ENCODE data around the gene CLUH. TPM values are rescaled to one million over a fixed set of nuclear protein-coding genes. Genes with fewer than 3 reads are reported as not detected.

CLUH gene
- total and polyA plus RNA-seq, 10 donors: 14.3 to 82.6 (median 49.4) TPM

DNA sequence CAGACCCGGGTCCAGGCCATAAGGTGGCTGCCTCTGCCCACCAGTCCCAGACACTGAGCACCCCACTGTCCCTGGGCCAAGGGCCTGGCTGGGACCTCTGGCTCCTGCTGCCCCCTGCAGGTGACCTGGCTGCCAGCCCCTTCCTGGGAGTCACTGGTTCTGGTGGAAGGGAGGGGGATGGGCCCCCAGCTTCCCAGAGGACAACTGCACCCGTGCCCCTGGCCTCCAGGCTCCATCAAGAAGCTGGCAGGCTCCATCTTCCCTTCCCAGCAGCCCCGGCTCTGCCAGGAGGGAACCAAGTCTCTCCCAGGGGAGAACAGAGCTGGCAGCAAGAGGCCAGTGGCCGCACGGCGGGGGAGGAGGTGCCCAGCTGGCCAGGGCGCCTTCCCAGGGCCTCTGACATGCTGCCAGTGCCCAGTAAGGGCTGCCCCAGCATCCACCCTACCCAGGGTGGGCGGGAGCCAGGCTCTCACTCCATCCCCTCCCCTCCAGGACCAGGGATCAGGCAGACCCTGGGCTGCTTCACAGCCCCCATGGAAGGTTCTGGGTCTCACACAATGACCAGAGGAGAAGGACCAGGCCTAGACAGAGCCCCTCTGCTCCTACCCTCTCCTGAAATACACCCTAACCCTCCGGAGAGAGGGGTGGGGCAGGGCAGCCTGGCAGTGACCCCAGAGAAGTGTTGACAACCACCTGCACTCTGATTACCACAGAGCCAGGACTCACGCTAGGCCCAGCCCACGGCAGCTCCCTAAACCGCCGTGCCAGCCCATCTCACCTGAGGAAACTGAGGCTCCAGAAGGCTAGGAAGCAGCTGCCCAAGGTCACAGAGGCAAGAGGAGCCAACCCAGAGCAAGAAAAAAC is 3.6 kb downstream of the CLUH start:
- Histone ChIP-seq H3K4me1 (peaks cover 39 to 74% (median 53%) of the 10 kb centered on the region in 6 donors), H3K27me3 (replicated peaks in 1 of 7) (no peaks in the 10 kb centered on the region), H3K36me3 (peaks cover 0 to 20% (median 15%) of the 10 kb centered on the region in 6 donors), H3K27ac (peak overlapping the region in 3 of 8 donors; percentile 14 to 90 (median 85)), H3K9me3 (no peaks in the 10 kb centered on the region), H3K4me3 (no peak overlapping the region)
- WGBS, 5 donors: 67 to 89% (median 79%) methylated on average over 5 to 13 of the region's 13 CpGs
- TF ChIP-seq CTCF (IDR thresholded peaks at IDR 0.05 in 8 of 11, conservative IDR thresholded peaks at IDR 0.05 in 3 of 11): peak in 3 of 11 experiments; percentile 7 to 37 (median 11)
- TF ChIP-seq POLR2A (IDR thresholded peaks at IDR 0.05): no peak
- peak; percentile 76 for DNase-seq
- intact Hi-C loops (cut with DNase I; ENCODE audit: low total_unique reads): no loop called here

- peaks cover 31 to 65% (median 44%) of the 10 kb centered on the region in 6 donors for H3K4me1 ChIP-seq
- intact Hi-C loops (cut with DNase I; ENCODE audit: low total_unique reads): no loop called here
Observed at GRCh38 chr17:2706911-2707510, 4.6 kb downstream of the CLUH start.

GRCh38 chr17:2705888-2706795 is 5.4 kb downstream of the CLUH start:
- Histone ChIP-seq H3K27ac (no peak overlapping the region), H3K4me1 (peaks cover 31 to 62% (median 40%) of the 10 kb centered on the region in 6 donors), H3K27me3 (replicated peaks in 1 of 7) (no peaks in the 10 kb centered on the region), H3K4me3 (no peak overlapping the region), H3K36me3 (peaks cover 0 to 38% (median 33%) of the 10 kb centered on the region in 6 donors), H3K9me3 (no peaks in the 10 kb centered on the region)
- intact Hi-C loops (cut with DNase I; ENCODE audit: low total_unique reads): no loop called here
- WGBS, 5 donors: 89 to 95% (median 90%) methylated on average over 22 to 25 of the region's 25 CpGs
- no peak for TF ChIP-seq POLR2AphosphoS5 (IDR thresholded peaks at IDR 0.05)
- DNase-seq: peak; percentile 74

More at GRCh38 chr17:2706911-2707510, 4.6 kb downstream of the CLUH start:
- no peak for TF ChIP-seq POLR2A (IDR thresholded peaks at IDR 0.05)
- TF ChIP-seq CTCF (IDR thresholded peaks at IDR 0.05 in 8 of 11, conservative IDR thresholded peaks at IDR 0.05 in 3 of 11): no peak
- no peak for TF ChIP-seq POLR2AphosphoS5 (IDR thresholded peaks at IDR 0.05)
- WGBS, 5 donors: 74 to 85% (median 80%) methylated on average over 14 to 20 of the region's 21 CpGs
- Histone ChIP-seq H3K27ac (no peak overlapping the region), H3K9me3 (no peaks in the 10 kb centered on the region), H3K27me3 (replicated peaks in 1 of 7) (no peaks in the 10 kb centered on the region), H3K4me3 (no peak overlapping the region), H3K36me3 (peaks cover 0 to 29% (median 24%) of the 10 kb centered on the region in 6 donors)
- peak; percentile 69 for DNase-seq

DNA sequence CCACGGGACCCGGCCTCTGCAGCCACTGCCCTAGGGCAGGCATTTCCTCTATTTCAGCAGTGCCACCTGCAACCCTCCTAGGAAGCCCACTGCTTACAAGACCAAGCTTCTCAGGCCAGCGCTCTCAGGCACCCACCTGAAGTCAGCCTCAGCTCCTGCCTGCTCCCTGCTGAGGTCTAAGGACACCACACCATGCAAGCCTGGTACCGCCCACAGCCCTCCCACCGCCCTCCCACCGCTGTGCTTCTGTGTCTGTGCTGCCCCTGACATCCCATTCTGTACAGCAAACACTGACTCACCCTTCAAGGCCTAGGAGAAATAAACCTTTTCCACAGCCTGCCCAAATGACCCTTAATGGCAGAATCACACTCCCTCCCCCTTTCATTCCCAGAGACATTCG is 6.3 kb downstream of the CLUH start:
- WGBS, 5 donors: 80 to 90% (median 85%) methylated on average over 7 of the region's 7 CpGs
- peaks cover 0 to 47% (median 42%) of the 10 kb centered on the region in 6 donors for H3K36me3 ChIP-seq
- no peak overlapping the region for H3K27ac ChIP-seq
- TF ChIP-seq CTCF (IDR thresholded peaks at IDR 0.05 in 8 of 11, conservative IDR thresholded peaks at IDR 0.05 in 3 of 11) (no peak), POLR2A (IDR thresholded peaks at IDR 0.05) (no peak), POLR2AphosphoS5 (IDR thresholded peaks at IDR 0.05) (no peak)
- intact Hi-C loops (cut with DNase I; ENCODE audit: low total_unique reads): no loop called here
- peaks cover 25 to 53% (median 33%) of the 10 kb centered on the region in 6 donors for H3K4me1 ChIP-seq
- H3K4me3 ChIP-seq: no peak overlapping the region
- H3K27me3 ChIP-seq (replicated peaks in 1 of 7): no peaks in the 10 kb centered on the region
- H3K9me3 ChIP-seq: no peaks in the 10 kb centered on the region
- peak; percentile 57 for DNase-seq
